GM19452 (cell line): ENCODE results near the gene GGACT.
"Not testable (repeated sequence)": the region's sequence is repeated elsewhere in the genome, so short reads cannot be mapped to it uniquely, and the experiment has no call there.

Source experiments
- ATAC-seq: cut with Tn5 transposase; IDR thresholded peaks from one replicate; pipeline ENCODE4 v1.9.1; 2021; ENCODE audit not compliant: unreplicated experiment

Gene GGACT

GRCh38 chr13:100588331-100589177 is at the start of gene GGACT:
Gene GGACT, minus strand, starts transcription at chr13:100588789. Its CDS starts 56,198 bp downstream, at chr13:100532591.
- ATAC-seq, result peak; percentile 96

- ATAC-seq, result no peak
These were observed 49.2 kb upstream of the GGACT start for GRCh38 chr13:100637796-100638195.

GRCh38 chr13:100637380-100637779 is 48.8 kb upstream of the GGACT start:
- ATAC-seq, result no peak

- ATAC-seq, result no peak
These were observed 47.9 kb upstream of the GGACT start for GRCh38 chr13:100636441-100636840.

GRCh38 chr13:100636004-100636403 is 47.4 kb upstream of the GGACT start:
- ATAC-seq, result no peak

- ATAC-seq, result no peak
These were observed 46.1 kb upstream of the GGACT start for GRCh38 chr13:100634696-100635095.

GRCh38 chr13:100633461-100633860 is 44.9 kb upstream of the GGACT start:
- ATAC-seq, result no peak

- ATAC-seq, result no peak
These were observed 42.0 kb upstream of the GGACT start for GRCh38 chr13:100630555-100630954.

- ATAC-seq, result no peak
These were observed 38.5 kb upstream of the GGACT start for GRCh38 chr13:100627120-100627519.

GRCh38 chr13:100625447-100625846 is 36.9 kb upstream of the GGACT start:
- ATAC-seq, result no peak

GRCh38 chr13:100620792-100621191 is 32.2 kb upstream of the GGACT start:
- no peak for ATAC-seq

GRCh38 chr13:100619940-100620339 is 31.4 kb upstream of the GGACT start:
- no peak for ATAC-seq

GRCh38 chr13:100618897-100619296 is 30.3 kb upstream of the GGACT start:
- not testable (repeated sequence) for ATAC-seq

- no peak for ATAC-seq
These were observed 24.4 kb upstream of the GGACT start for GRCh38 chr13:100613031-100613430.

GRCh38 chr13:100611678-100612492 is 23.3 kb upstream of the GGACT start:
- peak; percentile 25 for ATAC-seq

GRCh38 chr13:100610391-100611347 is 22.1 kb upstream of the GGACT start:
- no peak for ATAC-seq

GRCh38 chr13:100608906-100609305 is 20.3 kb upstream of the GGACT start:
- ATAC-seq, result peak; percentile 88

- ATAC-seq, result no peak
These were observed 19.9 kb upstream of the GGACT start for GRCh38 chr13:100608489-100608888.

- ATAC-seq, result no peak
These were observed 16.5 kb upstream of the GGACT start for GRCh38 chr13:100604918-100605710.

GRCh38 chr13:100602493-100603111 is 14.0 kb upstream of the GGACT start:
- no peak for ATAC-seq
